Panc1 (cell line): Measurements from ENCODE around the gene GRID2. TPM values are rescaled to one million over a fixed set of nuclear protein-coding genes. Genes with fewer than 3 reads are reported as not detected.

Experiments
- ATAC-seq: fragments of 200-7000 bp; cut with Tn5 transposase; 2 replicates; pipeline ENCODE4 v1.9.1; 2020; ENCODE audit warnings: mild to moderate bottlenecking, moderate library complexity
- BruUV-seq: library from RNA; stranded (reverse); fragments of 400-500 nt; replicated peaks from 2 replicates; lab custom pipeline; 2021; lab: Mats Ljungman, UMichigan
- CTCF ChIA-PET: fragments of 300-600 bp; sonication (Branson Sonifier 250); formaldehyde crosslinking; loops from one replicate; lab custom pipeline; 2022; ENCODE audit warnings: antibody characterized with exemption; lab: Charles Lee
- POLR2A ChIA-PET: fragments of 300-600 bp; sonication (Branson Sonifier 250); formaldehyde crosslinking; loops from one replicate; lab custom pipeline; 2022; ENCODE audit warnings: antibody characterized with exemption; lab: Charles Lee
- DNase-seq: peaks from one replicate; pipeline ENCODE4 v3.0.0-alpha.2; 2010; ENCODE audit warnings: low read depth, low spot score
- H3K27ac ChIP-seq: 2 replicates; pipeline ENCODE4 v1.5.1; 2011; ENCODE audit warnings: mild to moderate bottlenecking, low read length, inconsistent platforms
- H3K27me3 ChIP-seq: fragments of 200-500 bp; sonication (Bioruptor generic); 2 replicates; pipeline ENCODE4 v1.6.0; 2014; ENCODE audit warnings: low read length, inconsistent platforms; ENCODE audit not compliant: control insufficient read depth, insufficient read depth
- H3K36me3 ChIP-seq: fragments of 200-500 bp; sonication (Bioruptor generic); 2 replicates; pipeline ENCODE4 v1.5.1; 2014; ENCODE audit warnings: inconsistent platforms, mild to moderate bottlenecking, low read length, moderate library complexity; ENCODE audit not compliant: control insufficient read depth, insufficient read depth
- H3K4me1 ChIP-seq: 2 replicates; pipeline ENCODE4 v1.5.1; 2011; ENCODE audit warnings: inconsistent platforms, mild to moderate bottlenecking, low read length, moderate library complexity; ENCODE audit not compliant: control insufficient read depth, insufficient read depth
- H3K4me3 ChIP-seq, 2 experiments: 2 replicates each; pipeline ENCODE4 v1.5.1; 2011 to 2012; ENCODE audit warnings: low read depth in 2 of 2, low read length in 2 of 2, mild to moderate bottlenecking in 2 of 2, inconsistent platforms in 1 of 2, moderate library complexity in 1 of 2
- H3K9me3 ChIP-seq: fragments of 200-500 bp; sonication (Bioruptor generic); 2 replicates; pipeline ENCODE4 v1.5.1; 2014; ENCODE audit warnings: low read depth, mild to moderate bottlenecking, inconsistent platforms, low read length, moderate library complexity; ENCODE audit not compliant: control insufficient read depth, insufficient read depth
- CTCF ChIP-seq: fragments of 450-650 bp; IDR thresholded peaks from 2 replicates; pipeline ENCODE4 v1.5.1; 2017; ENCODE audit warnings: mild to moderate bottlenecking
- POLR2AphosphoS5 ChIP-seq: IDR thresholded peaks from 2 replicates; pipeline ENCODE4 v1.6.1; 2012; ENCODE audit warnings: mild to moderate bottlenecking, low read depth, low read length, moderate library complexity
- REST ChIP-seq, 2 experiments: IDR thresholded peaks; 2 replicates each; pipeline ENCODE4 v1.6.1; 2011 to 2012; ENCODE audit warnings: low read depth in 2 of 2, control low read depth in 1 of 2, low read length in 1 of 2, mild to moderate bottlenecking in 1 of 2, moderate library complexity in 1 of 2; ENCODE audit not compliant: insufficient read depth in 1 of 2
- SIN3A ChIP-seq: IDR thresholded peaks from 2 replicates; pipeline ENCODE4 v1.6.1; 2012; ENCODE audit warnings: low read depth, mild to moderate bottlenecking, low read length, moderate library complexity, borderline replicate concordance; ENCODE audit not compliant: insufficient read depth
- TCF7L2 ChIP-seq: IDR thresholded peaks from 2 replicates; pipeline ENCODE4 v1.6.1; 2011; ENCODE audit warnings: mild to moderate bottlenecking, low read depth, low read length, inconsistent platforms
- in situ Hi-C: cut with HindIII; loops from 2 replicates; pipeline ENCODE4 v1.10.0; 2016; ENCODE audit warnings: low sequenced_read_pairs, low pct_unique_long_range_greater_than_20kb
- intact Hi-C: fragments of 100-400 bp; cut with micrococcal nuclease; formaldehyde crosslinking; loops from one replicate; pipeline ENCODE4 v1.10.0; 2022; ENCODE audit not compliant: unreplicated experiment
- total RNA-seq: library from RNA; stranded (reverse); gene quantifications from one replicate; pipeline ENCODE4 v1.2.1, GENCODE V29; 2021; ENCODE audit not compliant: unreplicated experiment

Gene GRID2
- total RNA-seq, 1 experiment from 2014 or later, result 0.08 TPM

GRCh38 chr4:93000910-93001309, 697.1 kb downstream of the GRID2 start:
- in situ Hi-C loops (no loop called here), intact Hi-C loops (no loop called here)
- ChIA-PET POLR2A (no interaction called here), CTCF (no interaction called here)
- Histone ChIP-seq H3K27ac (no peak overlapping the region), H3K36me3 (no peaks in the 10 kb centered on the region), H3K9me3 (no peaks in the 10 kb centered on the region), H3K27me3 (no peaks in the 10 kb centered on the region), H3K4me3 (no peak overlapping the region), H3K4me1 (no peaks in the 10 kb centered on the region)
- BruUV-seq, result no TSS peak
- no peak for DNase-seq
- ATAC-seq, result no peak
- no peak for TF ChIP-seq TCF7L2
- no peak for TF ChIP-seq REST (IDR thresholded peaks at IDR 0.05; ENCODE audit: insufficient read depth in 1 of 2, low read depth in 2 of 2, low read length in 1 of 2)
- no peak for TF ChIP-seq CTCF
- no peak for TF ChIP-seq SIN3A
- TF ChIP-seq POLR2AphosphoS5, result no peak

- in situ Hi-C loops (no loop called here), intact Hi-C loops (no loop called here)
- ATAC-seq, result no peak
- no TSS peak for BruUV-seq
- no peak overlapping the region for H3K27ac ChIP-seq
- ChIA-PET POLR2A (no interaction called here), CTCF (no interaction called here)
- TF ChIP-seq REST (IDR thresholded peaks at IDR 0.05; ENCODE audit: insufficient read depth in 1 of 2, low read depth in 2 of 2, low read length in 1 of 2) (no peak), SIN3A (no peak), POLR2AphosphoS5 (no peak), CTCF (no peak), TCF7L2 (no peak)
- H3K27me3 ChIP-seq, result no peaks in the 10 kb centered on the region
- no peaks in the 10 kb centered on the region for H3K9me3 ChIP-seq
- H3K4me3 ChIP-seq, result no peak overlapping the region
- H3K4me1 ChIP-seq, result no peaks in the 10 kb centered on the region
- no peaks in the 10 kb centered on the region for H3K36me3 ChIP-seq
- no peak for DNase-seq
Observed at GRCh38 chr4:93002240-93002639, 698.5 kb downstream of the GRID2 start.
